Mesenchymal stem cell (in vitro differentiated cells and primary cell): ENCODE measurements around the gene CEP83.

Experiments used
- DNase-seq: peaks from one replicate; pipeline ENCODE4 v3.0.0-alpha.2; 2013
- H2AFZ ChIP-seq: one replicate; pipeline ENCODE4 v1.6.1; 2013; ENCODE audit warnings: low read depth, mild to moderate bottlenecking, control low read depth, inconsistent platforms, low read length, moderate library complexity
- H2AK5ac ChIP-seq: 2 replicates; pipeline ENCODE4 v1.6.1; 2013; ENCODE audit warnings: low read length, moderate library complexity, mild to moderate bottlenecking, inconsistent platforms; ENCODE audit not compliant: severe bottlenecking
- H2BK120ac ChIP-seq: one replicate; pipeline ENCODE4 v1.6.1; 2013; ENCODE audit warnings: low read depth, mild to moderate bottlenecking, inconsistent platforms, low read length, moderate library complexity
- H2BK12ac ChIP-seq, 2 experiments: one replicate each; pipeline ENCODE4 v1.6.1; 2013; ENCODE audit warnings: inconsistent platforms in 2 of 2, low read length in 2 of 2, mild to moderate bottlenecking in 2 of 2, moderate library complexity in 2 of 2, control low read depth in 1 of 2
- H2BK15ac ChIP-seq: one replicate; pipeline ENCODE4 v1.6.1; 2013; ENCODE audit warnings: mild to moderate bottlenecking, low read depth, inconsistent platforms; ENCODE audit not compliant: poor library complexity, severe bottlenecking
- H2BK5ac ChIP-seq: 2 replicates; pipeline ENCODE4 v1.6.1; 2013; ENCODE audit warnings: low read depth, mild to moderate bottlenecking, low read length, control low read depth, inconsistent platforms; ENCODE audit not compliant: poor library complexity, severe bottlenecking
- H3K14ac ChIP-seq, 2 experiments: one replicate each; pipeline ENCODE4 v1.6.1; 2013; ENCODE audit warnings: inconsistent platforms in 2 of 2, low read length in 2 of 2, control low read depth in 1 of 2, mild to moderate bottlenecking in 1 of 2, moderate library complexity in 1 of 2
- H3K18ac ChIP-seq, 2 experiments: one replicate each; pipeline ENCODE4 v1.6.1; 2013; ENCODE audit warnings: inconsistent platforms in 2 of 2, low read length in 2 of 2, control low read depth in 1 of 2, low read depth in 1 of 2, mild to moderate bottlenecking in 1 of 2
- H3K23ac ChIP-seq, 2 experiments: one replicate each; pipeline ENCODE4 v1.6.1; 2013; ENCODE audit warnings: inconsistent platforms in 2 of 2, low read length in 2 of 2, mild to moderate bottlenecking in 2 of 2, moderate library complexity in 2 of 2, control low read depth in 1 of 2
- H3K27ac ChIP-seq: 2 replicates; pipeline ENCODE4 v1.5.1; 2013; ENCODE audit warnings: mild to moderate bottlenecking, moderate library complexity, low read length, control low read depth, inconsistent platforms; ENCODE audit not compliant: poor library complexity, severe bottlenecking
- H3K27me3 ChIP-seq, 2 experiments: 2 replicates each; pipeline versions ENCODE4 v1.6.1 to v1.7.0; 2013; ENCODE audit warnings: low read length in 2 of 2, mild to moderate bottlenecking in 2 of 2, moderate library complexity in 2 of 2, control low read depth in 1 of 2, inconsistent platforms in 1 of 2; ENCODE audit not compliant: control insufficient read depth in 1 of 2, insufficient read depth in 1 of 2
- H3K36me3 ChIP-seq, 2 experiments: 2 replicates each; pipeline versions ENCODE4 v1.6.1 to v1.7.0; 2013; ENCODE audit warnings: low read length in 2 of 2, control low read depth in 1 of 2, inconsistent platforms in 1 of 2, low read depth in 1 of 2, mild to moderate bottlenecking in 1 of 2; ENCODE audit not compliant: insufficient read depth in 2 of 2, control insufficient read depth in 1 of 2
- H3K4ac ChIP-seq, 2 experiments: one replicate each; pipeline ENCODE4 v1.6.1; 2013; ENCODE audit warnings: inconsistent platforms in 2 of 2, low read length in 2 of 2, mild to moderate bottlenecking in 2 of 2, moderate library complexity in 2 of 2, control low read depth in 1 of 2, low read depth in 1 of 2
- H3K4me1 ChIP-seq: 2 replicates; pipeline ENCODE4 v1.6.1; 2013; ENCODE audit warnings: low read depth, low read length, control low read depth; ENCODE audit not compliant: control insufficient read depth, insufficient read depth
- H3K4me2 ChIP-seq: 2 replicates; pipeline ENCODE4 v1.6.1; 2013; ENCODE audit warnings: low read length, mild to moderate bottlenecking, inconsistent platforms; ENCODE audit not compliant: poor library complexity, severe bottlenecking
- H3K4me3 ChIP-seq, 2 experiments: 2 replicates each; pipeline versions ENCODE4 v1.5.1 to v1.7.0; 2013; ENCODE audit warnings: low read length in 2 of 2, mild to moderate bottlenecking in 2 of 2, control low read depth in 1 of 2, low read depth in 1 of 2; ENCODE audit not compliant: insufficient read depth in 1 of 2
- H3K79me1 ChIP-seq: replicated peaks from 2 replicates; pipeline ENCODE4 v1.6.1; 2013; ENCODE audit warnings: mild to moderate bottlenecking, control low read depth, low read length, inconsistent platforms; ENCODE audit not compliant: poor library complexity, severe bottlenecking
- H3K9ac ChIP-seq: 2 replicates; pipeline ENCODE4 v1.7.0; 2013; ENCODE audit warnings: mild to moderate bottlenecking, low read length, moderate library complexity
- H3K9me3 ChIP-seq: 2 replicates; pipeline ENCODE4 v1.7.0; 2013; ENCODE audit warnings: mild to moderate bottlenecking, low read length; ENCODE audit not compliant: control insufficient read depth
- H4K8ac ChIP-seq: one replicate; pipeline ENCODE4 v1.6.1; 2013; ENCODE audit warnings: inconsistent platforms, mild to moderate bottlenecking, low read length, moderate library complexity
- H4K91ac ChIP-seq: one replicate; pipeline ENCODE4 v1.6.1; 2013; ENCODE audit warnings: mild to moderate bottlenecking, low read length, inconsistent platforms
- WGBS: methylation state at CpG from one replicate; pipeline ENCODE4 v1.1.7; 2013; ENCODE audit warnings: mixed read lengths; 5-methylcytosine and 5-hydroxymethylcytosine counted together

CEP83 gene

DNA sequence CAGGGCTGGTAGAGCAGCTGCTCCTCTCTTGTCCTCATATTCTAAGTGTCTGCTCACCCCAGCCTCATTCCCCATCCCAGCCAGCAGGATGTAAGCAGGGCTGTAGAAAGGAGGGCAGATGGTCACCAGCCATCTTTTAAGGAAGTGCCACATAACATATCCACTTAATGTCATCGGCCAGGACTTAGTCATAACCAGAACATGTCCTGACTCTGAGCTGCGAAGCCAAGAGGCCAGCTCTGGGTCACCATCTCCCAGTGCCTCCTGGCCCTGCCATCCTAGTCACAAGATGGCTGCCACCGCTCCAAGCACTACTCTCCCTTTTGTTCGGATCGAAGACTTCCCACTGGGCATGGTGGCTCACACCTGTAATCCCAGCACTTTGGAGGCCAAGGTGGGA lies 187.4 kb downstream of the CEP83 start:
- Histone ChIP-seq H2BK5ac (no peak overlapping the region), H3K4ac (no peak overlapping the region), H3K14ac (no peak overlapping the region), H2BK15ac (no peak overlapping the region), H3K4me1 (no peaks in the 10 kb centered on the region), H4K8ac (no peak overlapping the region), H3K18ac (no peak overlapping the region), H2AFZ (no peak overlapping the region), H3K79me1 (no peaks in the 10 kb centered on the region), H2BK12ac (peak overlapping the region in 1 of 2 experiments; percentile 12), H3K27ac (no peak overlapping the region), H3K9me3 (no peaks in the 10 kb centered on the region), H3K9ac (no peak overlapping the region), H2AK5ac (no peak overlapping the region), H3K4me2 (no peak overlapping the region), H3K36me3 (no peaks in the 10 kb centered on the region), H3K23ac (no peak overlapping the region), H2BK120ac (peak overlapping the region; percentile 42), H3K4me3 (no peak overlapping the region), H4K91ac (peak overlapping the region; percentile 82), H3K27me3 (peaks cover 10 to 12% of the 10 kb centered on the region in 2 experiments)
- WGBS, result 85% methylated on average over 5 of the region's 5 CpGs
- no peak for DNase-seq

DNA sequence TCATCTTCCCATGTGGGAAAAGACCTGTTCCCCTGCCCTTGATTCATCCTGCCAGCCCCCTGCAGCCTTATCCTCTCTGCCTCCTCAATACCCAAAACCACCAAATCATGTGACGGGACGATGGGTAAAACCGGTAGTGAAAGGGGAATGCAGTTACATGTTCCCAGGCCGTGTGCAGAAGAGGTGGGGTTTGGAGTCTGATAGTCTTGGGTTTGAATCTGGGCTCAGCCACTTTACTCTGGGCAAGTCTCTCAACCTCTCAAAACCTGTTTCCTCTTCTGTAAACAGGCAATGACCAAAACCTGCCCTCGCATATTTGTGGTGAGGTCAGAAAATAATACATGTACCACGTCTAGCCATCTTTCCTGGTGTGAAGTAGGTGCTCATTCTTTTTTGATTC lies 188.3 kb downstream of the CEP83 start:
- H3K4me1 ChIP-seq, result no peaks in the 10 kb centered on the region
- no peak overlapping the region for H2BK15ac ChIP-seq
- H3K9ac ChIP-seq, result no peak overlapping the region
- no peaks in the 10 kb centered on the region for H3K9me3 ChIP-seq
- no peak overlapping the region for H2AK5ac ChIP-seq
- H3K4me3 ChIP-seq, result no peak overlapping the region
- no peak overlapping the region for H2BK120ac ChIP-seq
- no peak overlapping the region for H3K4ac ChIP-seq
- no peak overlapping the region for H4K8ac ChIP-seq
- H3K18ac ChIP-seq, result no peak overlapping the region
- no peak overlapping the region for H2AFZ ChIP-seq
- H3K27ac ChIP-seq, result no peak overlapping the region
- no peaks in the 10 kb centered on the region for H3K79me1 ChIP-seq
- no peak overlapping the region for H3K14ac ChIP-seq
- no peaks in the 10 kb centered on the region for H3K36me3 ChIP-seq
- no peak overlapping the region for H2BK5ac ChIP-seq
- no peak overlapping the region for H2BK12ac ChIP-seq
- no peak for DNase-seq
- H4K91ac ChIP-seq, result no peak overlapping the region
- 57% methylated on average over 3 of the region's 6 CpGs for WGBS
- H3K4me2 ChIP-seq, result no peak overlapping the region
- peaks cover 12 to 15% of the 10 kb centered on the region in 2 experiments for H3K27me3 ChIP-seq
- no peak overlapping the region for H3K23ac ChIP-seq

GRCh38 chr12:94269316-94269999 lies 190.2 kb downstream of the CEP83 start:
- WGBS, result 91% methylated on average over 3 of the region's 4 CpGs
- H4K91ac ChIP-seq, result no peak overlapping the region
- no peak overlapping the region for H3K27ac ChIP-seq
- H4K8ac ChIP-seq, result no peak overlapping the region
- no peak overlapping the region for H2AFZ ChIP-seq
- no peak overlapping the region for H2AK5ac ChIP-seq
- no peak overlapping the region for H3K4me3 ChIP-seq
- H3K4me2 ChIP-seq, result no peak overlapping the region
- H2BK15ac ChIP-seq, result no peak overlapping the region
- H3K79me1 ChIP-seq, result no peaks in the 10 kb centered on the region
- no peak overlapping the region for H3K4ac ChIP-seq
- no peak overlapping the region for H2BK120ac ChIP-seq
- no peak overlapping the region for H2BK5ac ChIP-seq
- H3K18ac ChIP-seq, result no peak overlapping the region
- no peaks in the 10 kb centered on the region for H3K9me3 ChIP-seq
- H3K14ac ChIP-seq, result no peak overlapping the region
- H3K36me3 ChIP-seq, result no peaks in the 10 kb centered on the region
- no peak overlapping the region for H3K23ac ChIP-seq
- H3K9ac ChIP-seq, result no peak overlapping the region
- no peaks in the 10 kb centered on the region for H3K4me1 ChIP-seq
- peaks cover 11 to 22% of the 10 kb centered on the region in 2 experiments for H3K27me3 ChIP-seq
- no peak overlapping the region for H2BK12ac ChIP-seq
- DNase-seq, result no peak

GRCh38 chr12:94267921-94268471 lies 191.7 kb downstream of the CEP83 start:
- Histone ChIP-seq H3K4me3 (no peak overlapping the region), H4K8ac (no peak overlapping the region), H3K9me3 (no peaks in the 10 kb centered on the region), H2BK5ac (no peak overlapping the region), H2BK120ac (no peak overlapping the region), H4K91ac (no peak overlapping the region), H3K79me1 (no peaks in the 10 kb centered on the region), H3K4me2 (no peak overlapping the region), H3K36me3 (no peaks in the 10 kb centered on the region), H3K14ac (no peak overlapping the region), H3K23ac (no peak overlapping the region), H3K27ac (no peak overlapping the region), H2BK15ac (peak overlapping the region; percentile 23), H2BK12ac (no peak overlapping the region), H3K18ac (no peak overlapping the region), H3K4me1 (peaks cover 6% of the 10 kb centered on the region), H2AFZ (no peak overlapping the region), H3K27me3 (peaks cover 8 to 22% of the 10 kb centered on the region in 2 experiments), H3K4ac (no peak overlapping the region), H2AK5ac (no peak overlapping the region), H3K9ac (peak overlapping the region; percentile 85)
- DNase-seq, result no peak
- 76% methylated on average over 3 of the region's 5 CpGs for WGBS
